ENCODE data around the gene RYK. TPM values are rescaled to one million over a fixed set of nuclear protein-coding genes. Genes with fewer than 3 reads are reported as not detected.
"Not testable (repeated sequence)": the region's sequence is repeated elsewhere in the genome, so short reads cannot be mapped to it uniquely, and the experiment has no call there.

The RYK gene
- polyA plus RNA-seq, 4 donors = 13.2 to 54.2 (median 22.0) TPM

DNA sequence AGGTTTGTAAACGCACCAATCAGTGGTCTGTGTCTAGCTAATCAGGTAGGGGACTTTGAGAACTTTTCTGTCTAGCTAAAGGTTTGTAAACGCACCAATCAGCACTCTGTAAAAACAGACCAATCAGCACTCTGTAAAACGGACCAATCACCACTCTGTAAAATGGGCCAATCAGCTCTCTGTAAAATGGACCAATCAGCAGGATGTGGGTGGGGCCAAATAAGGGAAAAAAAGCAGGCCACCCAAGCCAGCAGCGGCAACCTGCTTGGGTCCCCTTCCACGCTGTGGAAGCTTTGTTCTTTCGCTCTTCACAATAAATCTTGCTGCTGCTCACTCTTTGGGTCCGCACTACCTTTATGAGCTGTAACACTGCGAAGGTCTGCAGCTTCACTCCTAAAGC lies 50.8 kb downstream of the RYK start:
- not testable (repeated sequence) for H3K27ac ChIP-seq (ENCODE audit: low read depth in 1 of 3, low read length in 2 of 3); DNase-seq; FAIRE-seq; H3K9me3 ChIP-seq (ENCODE audit: control insufficient read depth in 2 of 2, insufficient read depth in 1 of 2, low read depth in 1 of 2, low read length in 1 of 2); H3K4me3 ChIP-seq (ENCODE audit: low read depth in 1 of 3, low read length in 3 of 3); H3K27me3 ChIP-seq (ENCODE audit: control insufficient read depth in 3 of 3, insufficient read depth in 3 of 3, low read length in 3 of 3); H3K4me1 ChIP-seq (ENCODE audit: control insufficient read depth in 3 of 3, insufficient read depth in 2 of 3, low read depth in 1 of 3, low read length in 2 of 3)
- H3K36me3 ChIP-seq (ENCODE audit: control insufficient read depth in 3 of 3, insufficient read depth in 2 of 3, low read depth in 1 of 3, low read length in 3 of 3) = peaks cover 0 to 15% (median 12%) of the 10 kb centered on the region in 3 donors
- 83 to 91% (median 89%) methylated on average over 8 of the region's 8 CpGs for WGBS, 3 donors

- WGBS, 3 donors = 83 to 85% (median 85%) methylated on average over 3 of the region's 3 CpGs
- DNase-seq (no peak), FAIRE-seq (no peak)
- H3K36me3 ChIP-seq (ENCODE audit: control insufficient read depth in 3 of 3, insufficient read depth in 2 of 3, low read depth in 1 of 3, low read length in 3 of 3) = peaks cover 0 to 16% (median 12%) of the 10 kb centered on the region in 3 donors
- H3K27me3 ChIP-seq (ENCODE audit: control insufficient read depth in 3 of 3, insufficient read depth in 3 of 3, low read length in 3 of 3) = no peaks in the 10 kb centered on the region
- no peak overlapping the region for H3K4me3 ChIP-seq (ENCODE audit: low read depth in 1 of 3, low read length in 3 of 3)
- H3K4me1 ChIP-seq (ENCODE audit: control insufficient read depth in 3 of 3, insufficient read depth in 2 of 3, low read depth in 1 of 3, low read length in 2 of 3) = no peaks in the 10 kb centered on the region
- no peaks in the 10 kb centered on the region for H3K9me3 ChIP-seq (ENCODE audit: control insufficient read depth in 2 of 2, insufficient read depth in 1 of 2, low read depth in 1 of 2, low read length in 1 of 2)
- no peak overlapping the region for H3K27ac ChIP-seq (ENCODE audit: low read depth in 1 of 3, low read length in 2 of 3)
Observed at GRCh38 chr3:134199240-134199639, 51.4 kb downstream of the RYK start.

DNA sequence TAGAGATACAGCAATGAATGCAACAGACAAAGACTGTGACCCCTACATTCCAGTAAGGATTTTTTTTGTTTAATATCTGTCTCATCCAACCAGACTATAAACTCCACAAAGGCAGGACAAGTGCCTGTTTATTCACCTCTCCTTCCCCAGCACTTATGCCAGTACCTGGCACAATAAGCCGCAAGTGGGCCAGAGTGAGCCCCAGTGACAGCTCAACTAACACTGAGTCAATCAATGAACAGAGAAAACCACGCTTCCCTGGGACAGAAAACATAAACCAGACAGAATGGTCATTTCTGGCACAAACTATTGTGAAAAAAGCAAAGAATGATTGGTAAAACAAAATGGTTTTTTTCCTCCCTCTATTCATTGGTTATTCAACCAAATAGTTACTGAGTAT lies 52.2 kb downstream of the RYK start:
- no peak overlapping the region for H3K4me3 ChIP-seq (ENCODE audit: low read depth in 1 of 3, low read length in 3 of 3)
- no peaks in the 10 kb centered on the region for H3K9me3 ChIP-seq (ENCODE audit: control insufficient read depth in 2 of 2, insufficient read depth in 1 of 2, low read depth in 1 of 2, low read length in 1 of 2)
- H3K27me3 ChIP-seq (ENCODE audit: control insufficient read depth in 3 of 3, insufficient read depth in 3 of 3, low read length in 3 of 3) = no peaks in the 10 kb centered on the region
- no peak for FAIRE-seq
- no peaks in the 10 kb centered on the region for H3K4me1 ChIP-seq (ENCODE audit: control insufficient read depth in 3 of 3, insufficient read depth in 2 of 3, low read depth in 1 of 3, low read length in 2 of 3)
- H3K36me3 ChIP-seq (ENCODE audit: control insufficient read depth in 3 of 3, insufficient read depth in 2 of 3, low read depth in 1 of 3, low read length in 3 of 3) = peaks cover 0 to 19% (median 12%) of the 10 kb centered on the region in 3 donors
- no peak overlapping the region for H3K27ac ChIP-seq (ENCODE audit: low read depth in 1 of 3, low read length in 2 of 3)
- no peak for DNase-seq
- WGBS, 3 donors = 94 to 96% (median 95%) methylated on average over 2 of the region's 2 CpGs

- DNase-seq = peak; percentile 57 to 70
- peaks cover 0 to 19% (median 9%) of the 10 kb centered on the region in 3 donors for H3K36me3 ChIP-seq (ENCODE audit: control insufficient read depth in 3 of 3, insufficient read depth in 2 of 3, low read depth in 1 of 3, low read length in 3 of 3)
- H3K27me3 ChIP-seq (ENCODE audit: control insufficient read depth in 3 of 3, insufficient read depth in 3 of 3, low read length in 3 of 3) = no peaks in the 10 kb centered on the region
- WGBS, 3 donors = 14 to 16% (median 16%) methylated on average over 2 of the region's 2 CpGs
- FAIRE-seq = no peak
- no peaks in the 10 kb centered on the region for H3K9me3 ChIP-seq (ENCODE audit: control insufficient read depth in 2 of 2, insufficient read depth in 1 of 2, low read depth in 1 of 2, low read length in 1 of 2)
- no peak overlapping the region for H3K4me3 ChIP-seq (ENCODE audit: low read depth in 1 of 3, low read length in 3 of 3)
- no peak overlapping the region for H3K27ac ChIP-seq (ENCODE audit: low read depth in 1 of 3, low read length in 2 of 3)
- H3K4me1 ChIP-seq (ENCODE audit: control insufficient read depth in 3 of 3, insufficient read depth in 2 of 3, low read depth in 1 of 3, low read length in 2 of 3) = no peaks in the 10 kb centered on the region
Observed at GRCh38 chr3:134197681-134198261, 52.9 kb downstream of the RYK start.

- Histone ChIP-seq H3K27me3 (ENCODE audit: control insufficient read depth in 3 of 3, insufficient read depth in 3 of 3, low read length in 3 of 3) (no peaks in the 10 kb centered on the region), H3K4me3 (ENCODE audit: low read depth in 1 of 3, low read length in 3 of 3) (no peak overlapping the region), H3K9me3 (ENCODE audit: control insufficient read depth in 2 of 2, insufficient read depth in 1 of 2, low read depth in 1 of 2, low read length in 1 of 2) (no peaks in the 10 kb centered on the region), H3K4me1 (ENCODE audit: control insufficient read depth in 3 of 3, insufficient read depth in 2 of 3, low read depth in 1 of 3, low read length in 2 of 3) (no peaks in the 10 kb centered on the region), H3K27ac (ENCODE audit: low read depth in 1 of 3, low read length in 2 of 3) (no peak overlapping the region), H3K36me3 (ENCODE audit: control insufficient read depth in 3 of 3, insufficient read depth in 2 of 3, low read depth in 1 of 3, low read length in 3 of 3) (peaks cover 0 to 10% (median 6%) of the 10 kb centered on the region in 3 donors)
- DNase-seq (no peak), FAIRE-seq (no peak)
- 82 to 95% (median 94%) methylated on average over 2 of the region's 2 CpGs for WGBS, 3 donors
Observed at GRCh38 chr3:134194247-134194646, 56.4 kb downstream of the RYK start.

GRCh38 chr3:134190250-134190649 lies 60.4 kb downstream of the RYK start:
- Histone ChIP-seq H3K4me3 (ENCODE audit: low read depth in 1 of 3, low read length in 3 of 3) (no peak overlapping the region), H3K9me3 (ENCODE audit: control insufficient read depth in 2 of 2, insufficient read depth in 1 of 2, low read depth in 1 of 2, low read length in 1 of 2) (no peaks in the 10 kb centered on the region), H3K36me3 (ENCODE audit: control insufficient read depth in 3 of 3, insufficient read depth in 2 of 3, low read depth in 1 of 3, low read length in 3 of 3) (peaks cover 0 to 13% (median 10%) of the 10 kb centered on the region in 3 donors), H3K4me1 (ENCODE audit: control insufficient read depth in 3 of 3, insufficient read depth in 2 of 3, low read depth in 1 of 3, low read length in 2 of 3) (no peaks in the 10 kb centered on the region), H3K27ac (ENCODE audit: low read depth in 1 of 3, low read length in 2 of 3) (no peak overlapping the region), H3K27me3 (ENCODE audit: control insufficient read depth in 3 of 3, insufficient read depth in 3 of 3, low read length in 3 of 3) (no peaks in the 10 kb centered on the region)
- 91 to 98% (median 95%) methylated on average over 3 of the region's 3 CpGs for WGBS, 3 donors
- FAIRE-seq = no peak
- no peak for DNase-seq

- DNase-seq (no peak), FAIRE-seq (no peak)
- H3K4me1 ChIP-seq (ENCODE audit: control insufficient read depth in 3 of 3, insufficient read depth in 2 of 3, low read depth in 1 of 3, low read length in 2 of 3) = no peaks in the 10 kb centered on the region
- no peaks in the 10 kb centered on the region for H3K27me3 ChIP-seq (ENCODE audit: control insufficient read depth in 3 of 3, insufficient read depth in 3 of 3, low read length in 3 of 3)
- no peak overlapping the region for H3K27ac ChIP-seq (ENCODE audit: low read depth in 1 of 3, low read length in 2 of 3)
- H3K4me3 ChIP-seq (ENCODE audit: low read depth in 1 of 3, low read length in 3 of 3) = no peak overlapping the region
- H3K36me3 ChIP-seq (ENCODE audit: control insufficient read depth in 3 of 3, insufficient read depth in 2 of 3, low read depth in 1 of 3, low read length in 3 of 3) = peaks cover 0 to 12% (median 10%) of the 10 kb centered on the region in 3 donors
- no peaks in the 10 kb centered on the region for H3K9me3 ChIP-seq (ENCODE audit: control insufficient read depth in 2 of 2, insufficient read depth in 1 of 2, low read depth in 1 of 2, low read length in 1 of 2)
Observed at GRCh38 chr3:134189849-134190248, 60.8 kb downstream of the RYK start.

DNA sequence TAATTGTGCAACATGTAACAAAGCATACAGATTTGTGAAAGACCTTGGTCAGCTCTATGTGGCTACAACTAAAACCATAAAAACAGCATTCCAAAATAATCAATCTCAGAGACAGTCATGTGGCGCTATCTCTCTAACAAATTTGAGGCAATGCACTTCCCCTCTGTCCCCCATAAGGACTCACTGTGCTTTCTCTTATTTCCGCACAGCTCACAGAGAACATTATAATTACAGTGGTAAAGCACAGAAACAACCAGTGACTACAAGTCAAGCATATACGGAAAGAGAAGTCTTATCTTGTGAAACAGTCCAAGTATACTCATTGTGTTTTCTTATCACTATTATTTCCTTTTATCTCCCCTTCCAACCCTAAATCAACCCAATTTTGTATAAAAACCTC lies 64.3 kb downstream of the RYK start:
- Histone ChIP-seq H3K27me3 (ENCODE audit: control insufficient read depth in 3 of 3, insufficient read depth in 3 of 3, low read length in 3 of 3) (no peaks in the 10 kb centered on the region), H3K9me3 (ENCODE audit: control insufficient read depth in 2 of 2, insufficient read depth in 1 of 2, low read depth in 1 of 2, low read length in 1 of 2) (no peaks in the 10 kb centered on the region), H3K27ac (ENCODE audit: low read depth in 1 of 3, low read length in 2 of 3) (no peak overlapping the region), H3K36me3 (ENCODE audit: control insufficient read depth in 3 of 3, insufficient read depth in 2 of 3, low read depth in 1 of 3, low read length in 3 of 3) (peaks cover 2 to 18% (median 6%) of the 10 kb centered on the region in 3 donors), H3K4me1 (ENCODE audit: control insufficient read depth in 3 of 3, insufficient read depth in 2 of 3, low read depth in 1 of 3, low read length in 2 of 3) (no peaks in the 10 kb centered on the region), H3K4me3 (ENCODE audit: low read depth in 1 of 3, low read length in 3 of 3) (no peak overlapping the region)
- WGBS, 3 donors = 79 to 86% (median 81%) methylated on average over 3 of the region's 3 CpGs
- FAIRE-seq (no peak), DNase-seq (no peak)

DNA sequence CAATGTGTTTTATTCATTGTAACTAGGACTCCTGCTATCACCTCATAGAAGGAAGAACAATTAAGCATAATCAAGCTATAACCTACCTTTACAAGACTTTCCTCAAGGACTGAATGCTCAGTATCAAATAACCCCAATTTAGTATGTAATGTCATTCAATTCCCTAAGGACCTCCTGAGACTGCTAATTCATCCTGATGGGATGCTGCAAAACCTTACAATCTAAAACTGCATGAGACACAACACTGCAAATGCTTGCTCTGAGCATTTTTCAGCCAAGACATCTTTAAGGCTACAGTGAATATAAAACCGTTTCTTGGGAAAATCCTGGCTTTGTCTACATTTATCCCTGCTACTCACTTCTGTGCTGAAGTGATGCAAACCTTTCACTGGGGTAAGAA lies 69.9 kb downstream of the RYK start:
- no peaks in the 10 kb centered on the region for H3K4me1 ChIP-seq (ENCODE audit: control insufficient read depth in 3 of 3, insufficient read depth in 2 of 3, low read depth in 1 of 3, low read length in 2 of 3)
- H3K36me3 ChIP-seq (ENCODE audit: control insufficient read depth in 3 of 3, insufficient read depth in 2 of 3, low read depth in 1 of 3, low read length in 3 of 3) = peaks cover 4 to 14% (median 6%) of the 10 kb centered on the region in 3 donors
- FAIRE-seq (no peak), DNase-seq (no peak)
- WGBS, 3 donors = 86 to 88% (median 87%) methylated on average over 1 of the region's 1 CpG
- no peaks in the 10 kb centered on the region for H3K27me3 ChIP-seq (ENCODE audit: control insufficient read depth in 3 of 3, insufficient read depth in 3 of 3, low read length in 3 of 3)
- no peak overlapping the region for H3K27ac ChIP-seq (ENCODE audit: low read depth in 1 of 3, low read length in 2 of 3)
- no peak overlapping the region for H3K4me3 ChIP-seq (ENCODE audit: low read depth in 1 of 3, low read length in 3 of 3)
- no peaks in the 10 kb centered on the region for H3K9me3 ChIP-seq (ENCODE audit: control insufficient read depth in 2 of 2, insufficient read depth in 1 of 2, low read depth in 1 of 2, low read length in 1 of 2)

Data from small intestine (tissue), 7 donors.